Kidney (tissue), 14 donors: ENCODE data around the gene AGTRAP. TPM values are rescaled to one million over a fixed set of nuclear protein-coding genes. Genes with fewer than 3 reads are reported as not detected.

Source experiments
- DNase-seq, 5 donors: peaks; one replicate each; pipeline ENCODE4 v3.0.0-alpha.2; 2013 to 2020
- FAIRE-seq: peaks from 2 replicates; lab custom pipeline; 2012; peaks lifted over from hg19 to GRCh38; lab: Jason Lieb, UNC
- H3K27ac ChIP-seq, 2 donors: one replicate each; pipeline ENCODE4 v1.7.0; 2013; ENCODE audit warnings: low read depth in 2 of 2, low read length in 2 of 2, inconsistent platforms in 1 of 2
- H3K27me3 ChIP-seq: one replicate; pipeline ENCODE4 v1.7.1; 2013; ENCODE audit warnings: low read length, inconsistent platforms; ENCODE audit not compliant: control insufficient read depth, insufficient read depth
- H3K36me3 ChIP-seq, 3 donors: one replicate each; pipeline versions ENCODE4 v1.7.0 to v1.7.1; 2013; ENCODE audit warnings: low read length in 3 of 3, control low read depth in 1 of 3, inconsistent platforms in 1 of 3; ENCODE audit not compliant: insufficient read depth in 3 of 3, control insufficient read depth in 2 of 3
- H3K4me1 ChIP-seq, 3 donors: one replicate each; pipeline versions ENCODE4 v1.7.0 to v1.7.1; 2013; ENCODE audit warnings: low read length in 3 of 3, inconsistent platforms in 1 of 3, low read depth in 1 of 3; ENCODE audit not compliant: control insufficient read depth in 2 of 3, insufficient read depth in 2 of 3
- H3K4me3 ChIP-seq, 3 donors: one replicate each; pipeline versions ENCODE4 v1.7.0 to v1.8.1; 2013; ENCODE audit warnings: low read length in 3 of 3, control low read depth in 1 of 3, inconsistent platforms in 1 of 3
- H3K9ac ChIP-seq, 3 donors: one replicate each; pipeline versions ENCODE4 v1.7.0 to v1.7.1; 2013; ENCODE audit warnings: low read length in 3 of 3, control low read depth in 1 of 3, inconsistent platforms in 1 of 3
- H3K9me3 ChIP-seq, 3 donors: one replicate each; pipeline versions ENCODE4 v1.7.0 to v1.7.1; 2013; ENCODE audit warnings: low read length in 3 of 3, control low read depth in 1 of 3, inconsistent platforms in 1 of 3; ENCODE audit not compliant: control insufficient read depth in 2 of 3, insufficient read depth in 1 of 3
- CTCF ChIP-seq: IDR thresholded peaks from 3 replicates; pipeline ENCODE4 v1.5.1; 2012; ENCODE audit warnings: mild to moderate bottlenecking, moderate library complexity, borderline replicate concordance; ENCODE audit not compliant: insufficient read depth; ENCODE audit errors: extremely low read depth
- intact Hi-C: fragments of 100-400 bp; cut with DNase I; formaldehyde crosslinking; loops from one replicate; pipeline ENCODE4 v1.11.1; 2022
- polyA plus RNA-seq: library from polyadenylated mRNA; stranded (reverse); fragments of 350-450 nt; fragmentation: Illumina TruSeq; extraction: RNeasy Lipid Tissue Mini Kit (QIAGEN cat#74804); gene quantifications from one replicate; pipeline ENCODE4 v1.2.3, GENCODE V29; 2014; ENCODE audit warnings: low read depth, low replicate concordance; ENCODE audit not compliant: insufficient read depth
- total RNA-seq: library from RNA; stranded (reverse); fragmentation: NEBNext Ultra II Directional; extraction: Animal tissue kit (Norgen Biotek cat#: 25700); gene quantifications from one replicate; pipeline ENCODE4 v1.2.1, GENCODE V29; 2021
- donor health status: control.
- donor health status: control.
- donor health status: control.
- donor health status: control.
- donor health status: control.
- donor health status: DM: yes; HTN: yes; CAD: no.
- donor health status: Normal renal cell carcinoma (clear cell type).

The AGTRAP gene
- total and polyA plus RNA-seq, 2 donors from 2014 or later = 66.1 to 140 TPM

- H3K9me3 ChIP-seq = no peaks in the 10 kb centered on the region
- H3K4me3 ChIP-seq = no peak overlapping the region
- intact Hi-C loops = no loop called here
- H3K27me3 ChIP-seq = no peaks in the 10 kb centered on the region
- TF ChIP-seq CTCF = no peak
- no peak overlapping the region for H3K27ac ChIP-seq
- no peak overlapping the region for H3K9ac ChIP-seq
- peaks cover 0 to 4% (median 0%) of the 10 kb centered on the region in 3 donors for H3K4me1 ChIP-seq
- no peak for DNase-seq
- peaks cover 0 to 13% (median 5%) of the 10 kb centered on the region in 3 donors for H3K36me3 ChIP-seq
- no peak for FAIRE-seq
These were observed 10.2 kb downstream of the AGTRAP start for GRCh38 chr1:11746092-11746491.

- H3K36me3 ChIP-seq = peaks cover 0 to 13% (median 5%) of the 10 kb centered on the region in 3 donors
- intact Hi-C loops = no loop called here
- no peak for FAIRE-seq
- no peak overlapping the region for H3K4me3 ChIP-seq
- no peak overlapping the region for H3K9ac ChIP-seq
- no peaks in the 10 kb centered on the region for H3K9me3 ChIP-seq
- peaks cover 0 to 2% (median 0%) of the 10 kb centered on the region in 3 donors for H3K4me1 ChIP-seq
- no peak overlapping the region for H3K27ac ChIP-seq
- no peak for TF ChIP-seq CTCF
- no peaks in the 10 kb centered on the region for H3K27me3 ChIP-seq
- no peak for DNase-seq
These were observed 11.0 kb downstream of the AGTRAP start for GRCh38 chr1:11746795-11747487.

- Histone ChIP-seq H3K9ac (no peak overlapping the region), H3K4me1 (no peaks in the 10 kb centered on the region), H3K36me3 (peaks cover 0 to 13% (median 5%) of the 10 kb centered on the region in 3 donors), H3K9me3 (no peaks in the 10 kb centered on the region), H3K27ac (no peak overlapping the region), H3K27me3 (no peaks in the 10 kb centered on the region), H3K4me3 (no peak overlapping the region)
- DNase-seq (peak in 1 of 5 donors; percentile 61), FAIRE-seq (no peak)
- no peak for TF ChIP-seq CTCF
- intact Hi-C loops = no loop called here
These were observed 12.6 kb downstream of the AGTRAP start for GRCh38 chr1:11748294-11749202.
